ENCODE data around the gene FSIP1.

Gene FSIP1

DNA sequence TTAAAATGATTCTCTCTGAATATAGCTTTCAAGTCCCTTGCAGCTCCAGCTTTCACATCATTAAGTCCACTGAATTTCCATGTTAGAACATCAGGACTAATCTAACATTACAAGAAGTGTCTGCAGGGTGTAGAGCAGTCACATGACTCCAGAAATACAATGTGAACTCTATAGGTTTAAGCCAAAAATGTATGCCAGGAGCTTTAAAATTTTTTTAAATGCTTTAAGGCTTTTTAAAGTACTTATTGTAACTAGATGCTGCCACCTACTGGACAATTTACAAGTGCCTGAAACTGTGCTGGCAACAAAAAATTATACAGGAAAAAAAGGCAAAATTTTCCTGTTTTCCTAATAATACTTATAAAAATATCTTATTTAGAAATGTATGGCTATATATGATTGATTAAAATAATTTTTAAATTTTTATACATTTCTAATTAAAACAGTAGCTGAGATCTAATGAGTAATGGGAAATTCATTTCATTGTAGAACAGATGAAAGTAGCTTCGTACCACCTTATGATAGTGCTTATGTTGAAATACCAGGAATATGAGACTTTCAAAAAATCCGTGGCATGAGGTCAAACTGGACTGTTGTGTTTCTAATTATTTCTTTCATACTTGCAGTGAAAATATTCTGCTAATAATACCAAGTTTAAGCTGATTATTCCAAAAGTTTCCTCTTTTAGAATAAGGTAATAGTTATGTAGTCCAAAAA lies 25.7 kb downstream of the FSIP1 start:
- DNase-seq (ENCODE audit: low read depth) = peak; percentile 49

DNA sequence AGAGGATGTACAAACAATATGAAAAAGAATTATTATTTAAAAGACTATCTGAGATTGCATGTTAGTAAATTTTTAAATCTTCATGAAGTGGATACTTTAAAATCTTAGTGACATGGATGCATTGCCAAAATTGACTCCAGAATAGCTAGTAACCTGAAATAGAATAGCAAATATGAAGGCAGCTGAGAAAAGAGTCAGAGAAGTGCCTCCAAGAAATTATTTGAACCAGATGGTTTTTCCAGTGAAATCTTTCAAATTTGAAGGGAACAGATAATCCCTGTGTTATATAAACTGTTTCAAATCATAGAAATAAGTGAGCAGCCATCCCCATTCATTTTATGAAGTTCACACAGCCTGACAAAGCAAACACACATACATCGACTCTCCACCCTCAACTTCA lies 29.6 kb downstream of the FSIP1 start:
- no peak for DNase-seq (ENCODE audit: low read depth)

GRCh38 chr15:39752246-39752645 lies 30.4 kb downstream of the FSIP1 start:
- DNase-seq (ENCODE audit: low read depth) = no peak

DNA sequence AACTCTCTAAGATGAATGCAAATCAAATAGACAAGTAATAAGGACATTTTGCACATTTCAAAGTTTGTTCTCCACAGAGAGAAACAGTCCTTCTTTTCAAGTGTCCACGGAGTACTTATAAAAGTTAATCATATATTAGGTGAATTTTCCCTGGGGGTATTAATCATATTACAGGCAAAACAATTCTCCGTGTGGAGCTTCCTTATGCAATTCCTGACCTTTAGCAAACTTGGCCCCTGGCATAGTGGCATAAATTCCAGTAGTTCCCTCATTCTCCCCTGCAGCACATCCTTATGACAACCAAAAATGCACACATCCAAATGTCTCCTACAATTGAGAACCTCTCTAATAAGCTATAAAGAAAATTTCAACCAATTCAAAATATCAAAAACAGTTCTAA lies 34.4 kb downstream of the FSIP1 start:
- no peak for DNase-seq (ENCODE audit: low read depth)

GRCh38 chr15:39747326-39747725 lies 35.3 kb downstream of the FSIP1 start:
- peak; percentile 59 for DNase-seq (ENCODE audit: low read depth)

DNA sequence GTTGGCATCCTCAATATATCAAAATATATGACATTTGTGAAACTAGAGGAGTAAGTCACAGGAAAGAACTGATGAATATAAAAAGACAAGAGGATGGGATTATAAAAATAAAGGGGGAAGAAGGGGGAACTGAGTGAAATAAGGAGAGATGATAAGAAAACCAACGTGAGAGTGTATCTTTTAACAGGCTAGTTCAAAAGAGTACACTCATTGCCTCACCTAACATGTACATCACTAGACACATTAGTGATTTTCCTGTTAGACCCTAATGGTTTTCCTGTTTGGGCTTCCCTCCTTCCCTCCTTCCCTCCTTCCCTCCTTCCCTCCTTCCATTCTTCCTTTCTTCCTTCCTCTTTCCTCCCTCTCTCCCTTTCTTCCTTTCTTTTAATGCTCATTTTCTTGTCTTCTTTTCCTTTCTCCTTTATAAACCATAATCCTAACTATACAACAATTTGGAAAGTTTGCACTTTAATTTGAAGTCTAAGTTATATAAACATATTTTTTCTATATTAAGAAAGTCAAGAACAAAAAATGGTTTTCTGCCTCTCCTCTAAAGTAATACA lies 35.8 kb downstream of the FSIP1 start:
- no peak for DNase-seq (ENCODE audit: low read depth)

DNA sequence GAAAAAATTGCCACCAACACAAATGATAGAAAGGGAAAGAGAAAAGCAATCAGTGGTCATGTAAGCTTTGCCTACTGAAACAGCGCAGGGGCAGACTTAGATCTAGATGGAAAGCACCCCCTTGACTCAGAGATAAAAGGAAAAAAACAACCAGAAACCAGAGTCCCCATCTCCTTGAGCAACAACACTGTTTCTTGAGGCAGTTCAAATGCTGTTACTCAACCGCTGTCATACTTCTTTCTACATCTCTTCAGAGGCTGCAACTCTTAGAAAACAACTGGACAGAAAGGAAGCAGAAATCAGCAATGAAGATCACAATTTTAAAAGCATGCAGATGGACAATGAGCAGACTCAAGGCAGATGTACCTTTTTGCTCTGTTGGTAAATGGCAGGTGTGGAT lies 36.5 kb downstream of the FSIP1 start:
- DNase-seq (ENCODE audit: low read depth) = no peak

DNA sequence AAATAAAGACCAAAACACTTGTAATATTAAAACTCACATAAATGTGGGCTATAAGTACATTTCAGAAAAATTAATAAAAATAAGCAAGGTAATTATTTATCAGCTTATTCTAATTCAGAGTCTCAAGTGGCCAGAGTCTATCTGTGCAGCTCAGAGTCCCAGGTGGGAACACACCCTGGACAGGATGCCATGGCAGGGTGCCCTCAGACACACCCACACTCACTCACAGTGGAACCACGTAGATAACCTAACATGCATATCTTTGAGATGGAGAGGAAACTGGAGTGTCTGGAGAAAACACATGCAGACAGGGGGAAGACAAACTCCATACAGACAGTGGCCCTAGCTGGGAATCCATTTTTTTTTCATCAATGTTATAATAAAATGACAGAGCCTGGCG lies 37.2 kb downstream of the FSIP1 start:
- DNase-seq (ENCODE audit: low read depth) = no peak

DNA sequence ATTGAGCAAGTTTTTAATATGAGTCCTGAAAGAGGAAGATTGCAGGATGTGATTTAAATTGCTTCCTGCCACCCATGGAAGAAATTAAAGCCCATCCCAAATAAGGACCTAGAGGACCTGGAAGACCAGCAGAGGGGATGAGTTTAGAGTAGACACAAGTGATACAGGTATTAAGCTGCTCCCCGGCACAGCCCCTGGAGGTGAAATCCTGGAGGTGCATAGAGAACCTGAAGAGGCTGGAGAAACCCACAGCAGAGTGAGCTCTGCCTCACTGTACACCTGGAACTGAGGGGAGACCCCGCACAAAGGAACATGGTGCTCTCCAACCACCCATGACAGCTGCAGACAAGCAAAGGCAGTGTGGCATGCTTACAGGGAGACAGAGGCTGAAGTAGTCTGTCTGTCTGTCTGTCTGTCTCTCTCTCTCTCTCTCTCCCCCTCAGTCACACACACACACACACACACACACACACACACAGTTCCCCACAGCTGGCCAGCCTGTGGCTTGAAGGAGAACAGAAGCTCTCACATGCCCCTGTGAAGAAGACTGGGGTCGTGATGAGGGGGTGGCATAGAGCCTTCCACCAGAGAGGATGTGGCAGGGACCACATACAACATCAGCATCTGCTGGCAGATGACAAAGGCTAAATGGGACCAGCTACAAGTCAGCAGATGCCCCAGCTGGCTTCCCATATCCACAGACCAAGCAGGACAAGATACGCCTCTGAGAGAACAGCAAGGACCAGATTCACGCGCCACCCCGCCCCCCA lies 38.1 kb downstream of the FSIP1 start:
- DNase-seq (ENCODE audit: low read depth) = no peak

GRCh38 chr15:39743611-39744010 lies 39.0 kb downstream of the FSIP1 start:
- DNase-seq (ENCODE audit: low read depth) = no peak

DNA sequence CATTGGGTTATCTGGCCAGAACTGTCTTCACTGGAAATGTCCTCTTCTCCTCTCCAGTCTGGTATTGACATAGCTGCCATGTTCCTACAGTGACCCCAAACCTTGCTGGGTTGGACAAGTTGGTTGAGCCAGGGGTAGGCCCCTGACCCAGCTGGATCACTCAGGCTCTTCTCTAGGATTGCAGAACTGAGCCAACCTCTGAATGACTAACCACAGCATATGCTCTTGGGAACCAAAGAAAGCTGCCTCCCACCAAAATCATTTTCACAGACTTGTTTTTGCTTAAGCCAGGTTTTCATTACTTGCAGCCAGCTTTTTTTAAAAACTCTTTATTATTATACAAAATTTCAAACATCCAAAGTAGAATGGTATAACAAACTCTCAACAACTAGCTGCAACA lies 41.4 kb downstream of the FSIP1 start:
- peak; percentile 61 for DNase-seq (ENCODE audit: low read depth)

GRCh38 chr15:39738998-39739397 lies 43.6 kb downstream of the FSIP1 start:
- no peak for DNase-seq (ENCODE audit: low read depth)

- no peak for DNase-seq (ENCODE audit: low read depth)
These were observed 45.5 kb downstream of the FSIP1 start for GRCh38 chr15:39737196-39737550.

DNA sequence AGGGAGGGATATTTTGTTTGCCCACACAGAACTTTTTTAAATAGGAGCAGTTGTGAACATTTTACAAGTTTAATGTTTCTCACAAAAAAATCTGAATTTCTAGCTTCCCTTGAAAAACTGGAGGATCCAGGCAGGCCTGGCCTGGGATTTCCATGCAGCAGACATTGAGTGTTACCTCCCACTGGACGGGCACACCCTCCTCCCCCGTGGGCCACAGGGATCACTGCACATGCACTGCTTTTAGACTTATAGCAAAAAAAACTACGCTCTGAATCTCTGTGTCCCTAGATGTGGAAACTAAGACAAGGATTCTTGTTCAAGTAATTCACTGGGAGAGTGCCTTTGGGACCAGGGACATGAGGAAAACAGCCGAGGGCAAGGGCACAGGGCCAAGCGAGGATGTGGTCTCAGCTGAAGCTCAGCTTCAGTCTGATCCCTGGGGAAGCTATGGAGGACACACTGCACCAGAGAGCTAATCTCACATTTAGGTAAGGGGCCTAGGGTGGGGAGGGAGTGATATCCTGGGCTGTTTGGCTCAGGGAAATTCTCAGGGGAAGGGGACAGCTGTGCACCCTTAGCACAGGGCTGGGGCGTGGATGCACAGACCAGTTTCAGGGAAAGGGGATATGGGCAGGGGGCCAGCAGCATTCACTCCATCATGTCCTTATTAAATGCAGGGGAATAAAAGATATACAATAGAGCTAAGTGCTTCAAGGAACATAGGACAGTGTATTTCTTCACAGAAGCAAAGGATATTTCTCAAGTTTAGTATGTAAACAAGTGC lies 46.0 kb downstream of the FSIP1 start:
- no peak for DNase-seq (ENCODE audit: low read depth)

GRCh38 chr15:39735120-39735717 lies 47.4 kb downstream of the FSIP1 start:
- DNase-seq (ENCODE audit: low read depth) = no peak

GRCh38 chr15:39731266-39731665 lies 51.4 kb downstream of the FSIP1 start:
- DNase-seq (ENCODE audit: low read depth) = no peak

DNA sequence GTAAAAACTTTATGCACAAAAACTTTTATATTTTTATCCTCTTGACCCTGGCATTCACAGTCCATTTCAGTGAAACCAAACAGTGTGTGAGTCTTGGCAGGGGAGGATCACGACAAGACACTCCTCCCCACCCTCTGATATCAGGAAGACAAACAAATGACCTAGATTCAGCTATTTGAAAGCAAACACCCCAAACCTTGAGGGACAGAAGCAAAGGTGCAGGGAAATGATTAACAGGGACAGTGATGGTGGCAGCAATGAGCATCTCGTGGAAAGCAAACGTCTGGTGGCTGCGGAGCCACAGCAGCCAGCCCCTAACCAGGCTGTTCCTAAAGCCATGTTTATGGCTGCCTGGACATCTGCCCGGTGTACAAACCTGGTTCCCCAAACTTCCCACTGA lies 52.1 kb downstream of the FSIP1 start:
- no peak for DNase-seq (ENCODE audit: low read depth)

GRCh38 chr15:39729500-39729899 lies 53.1 kb downstream of the FSIP1 start:
- no peak for DNase-seq (ENCODE audit: low read depth)

GRCh38 chr15:39728845-39729244 lies 53.8 kb downstream of the FSIP1 start:
- DNase-seq (ENCODE audit: low read depth) = no peak

DNA sequence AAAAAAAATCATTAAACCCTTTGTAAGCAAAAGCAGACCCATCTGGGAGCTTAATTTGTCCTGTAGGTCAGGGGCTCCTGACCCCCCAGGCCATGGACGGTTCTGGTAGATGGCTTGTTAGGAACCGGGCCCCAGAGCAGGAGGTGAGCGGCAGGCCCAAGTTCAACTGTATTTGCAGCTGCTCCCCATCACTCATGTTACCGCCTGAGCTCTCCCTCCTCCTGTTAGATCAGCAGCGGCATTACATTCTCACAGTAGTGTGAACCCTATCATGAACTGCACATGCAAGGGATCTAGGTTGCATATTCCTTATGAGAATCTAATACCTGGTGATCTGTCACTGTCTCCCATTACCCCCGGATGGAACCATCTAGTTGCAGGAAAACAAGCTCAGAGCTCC lies 60.7 kb downstream of the FSIP1 start:
- no peak for DNase-seq (ENCODE audit: low read depth)

DNA sequence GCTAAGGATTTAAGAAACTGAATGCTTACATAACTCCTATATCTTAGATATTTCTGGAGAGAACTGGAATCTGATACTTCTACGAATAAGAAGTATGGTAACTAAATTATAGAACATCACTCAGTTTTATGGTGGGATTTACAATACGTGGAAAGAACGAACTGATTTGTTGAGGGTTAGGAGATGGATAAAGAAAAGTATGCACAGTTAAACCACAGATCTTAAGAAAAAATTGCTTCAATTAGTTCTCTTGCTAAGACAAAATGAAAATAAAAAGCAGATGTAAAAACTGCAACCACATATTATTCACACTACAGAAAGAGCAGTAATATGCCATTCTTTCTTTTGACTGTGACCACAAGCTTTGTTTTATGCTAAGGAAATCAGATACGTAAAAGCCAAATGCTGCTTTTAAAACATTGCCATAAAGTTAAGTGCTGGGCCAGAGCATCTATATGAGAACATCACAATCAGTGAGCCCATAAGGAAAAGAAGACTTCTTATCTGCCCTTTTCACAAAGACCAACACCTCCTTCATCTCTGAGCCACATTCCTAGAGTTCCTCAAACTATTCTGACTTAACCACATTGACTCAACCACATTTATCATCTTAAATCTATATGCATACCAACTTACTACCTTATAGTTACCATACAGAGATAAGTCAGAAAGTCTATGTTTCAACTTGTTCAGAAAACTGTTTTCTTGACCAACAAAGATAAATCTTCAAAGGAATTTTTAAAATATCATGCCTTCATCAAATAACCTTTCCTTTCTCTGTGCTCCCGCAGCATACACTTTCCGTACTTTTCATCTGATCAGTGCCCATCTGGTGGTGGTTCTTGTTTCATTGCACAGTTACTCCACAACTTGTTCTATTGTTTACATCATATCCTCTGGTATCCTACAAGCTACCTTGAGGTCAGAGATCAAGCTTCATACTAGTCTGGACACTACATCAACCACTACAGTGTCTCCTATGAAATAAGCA lies 61.7 kb downstream of the FSIP1 start:
- DNase-seq (ENCODE audit: low read depth) = peak; percentile 32

All from stromal cell of bone marrow (primary cell).